Measurements from ENCODE around the gene PYGB.

- TF ChIP-seq EZH2 (IDR thresholded peaks at IDR 0.05; ENCODE audit: borderline replicate concordance) = no peak
- TF ChIP-seq, protein P1, sequence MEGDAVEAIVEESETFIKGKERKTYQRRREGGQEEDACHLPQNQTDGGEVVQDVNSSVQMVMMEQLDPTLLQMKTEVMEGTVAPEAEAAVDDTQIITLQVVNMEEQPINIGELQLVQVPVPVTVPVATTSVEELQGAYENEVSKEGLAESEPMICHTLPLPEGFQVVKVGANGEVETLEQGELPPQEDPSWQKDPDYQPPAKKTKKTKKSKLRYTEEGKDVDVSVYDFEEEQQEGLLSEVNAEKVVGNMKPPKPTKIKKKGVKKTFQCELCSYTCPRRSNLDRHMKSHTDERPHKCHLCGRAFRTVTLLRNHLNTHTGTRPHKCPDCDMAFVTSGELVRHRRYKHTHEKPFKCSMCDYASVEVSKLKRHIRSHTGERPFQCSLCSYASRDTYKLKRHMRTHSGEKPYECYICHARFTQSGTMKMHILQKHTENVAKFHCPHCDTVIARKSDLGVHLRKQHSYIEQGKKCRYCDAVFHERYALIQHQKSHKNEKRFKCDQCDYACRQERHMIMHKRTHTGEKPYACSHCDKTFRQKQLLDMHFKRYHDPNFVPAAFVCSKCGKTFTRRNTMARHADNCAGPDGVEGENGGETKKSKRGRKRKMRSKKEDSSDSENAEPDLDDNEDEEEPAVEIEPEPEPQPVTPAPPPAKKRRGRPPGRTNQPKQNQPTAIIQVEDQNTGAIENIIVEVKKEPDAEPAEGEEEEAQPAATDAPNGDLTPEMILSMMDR (IDR thresholded peaks at IDR 0.05; ENCODE audit: poor library complexity) = peak; percentile 53
- TF ChIP-seq EZH2phosphoT487 (IDR thresholded peaks at IDR 0.05; ENCODE audit: low read depth, severe bottlenecking, unreplicated experiment) = no peak
These were observed 826 bp upstream of the PYGB start for GRCh38 chr20:25247000-25247517.

Measured in hepatocyte (in vitro differentiated cells).